Lower lobe of right lung (tissue), 2 donors: Measurements from ENCODE around the gene NDNF. TPM values are rescaled to one million over a fixed set of nuclear protein-coding genes. Genes with fewer than 3 reads are reported as not detected.

Experiments
- ATAC-seq, 2 donors: fragments of 200-7000 bp; cut with Tn5 transposase; one replicate each; pipeline ENCODE4 v1.9.1; 2020 to 2022; ENCODE audit warnings: mild to moderate bottlenecking in 2 of 2, moderate library complexity in 2 of 2
- DNase-seq: peaks from one replicate; pipeline ENCODE4 v3.0.0-alpha.2; 2020
- H3K27ac ChIP-seq: fragments of 200-600 bp; one replicate; pipeline ENCODE4 v1.8.0; 2022
- H3K27me3 ChIP-seq: fragments of 200-600 bp; one replicate; pipeline ENCODE4 v1.8.0; 2022; ENCODE audit warnings: low read depth
- H3K36me3 ChIP-seq: fragments of 200-600 bp; one replicate; pipeline ENCODE4 v1.8.0; 2022; ENCODE audit warnings: mild to moderate bottlenecking
- H3K4me1 ChIP-seq: fragments of 200-600 bp; one replicate; pipeline ENCODE4 v1.8.0; 2022
- H3K4me3 ChIP-seq: fragments of 200-600 bp; one replicate; pipeline ENCODE4 v1.8.0; 2022; ENCODE audit warnings: mild to moderate bottlenecking
- H3K9me3 ChIP-seq: fragments of 200-600 bp; one replicate; pipeline ENCODE4 v1.8.0; 2022
- intact Hi-C: fragments of 100-400 bp; cut with DNase I; formaldehyde crosslinking; loops from one replicate; pipeline ENCODE4 v1.11.0; 2022
- total RNA-seq: library from RNA; stranded (reverse); fragmentation: NEBNext Ultra II Directional; extraction: Animal tissue kit (Norgen Biotek cat#: 25700); gene quantifications from one replicate; pipeline ENCODE4 v1.2.1, GENCODE V29; 2021
- TF ChIP-seq, protein P1 (sequence below): fragments of 200-600 bp; IDR thresholded peaks from one replicate; pipeline ENCODE4 v1.8.0; 2022; ENCODE audit warnings: antibody characterized with exemption, mild to moderate bottlenecking
- donor health status: DM: no; HTN: yes; CAD: no; lungs with severe emphysema.

The NDNF gene
- total RNA-seq, 1 donor from 2014 or later, result 108 TPM

DNA sequence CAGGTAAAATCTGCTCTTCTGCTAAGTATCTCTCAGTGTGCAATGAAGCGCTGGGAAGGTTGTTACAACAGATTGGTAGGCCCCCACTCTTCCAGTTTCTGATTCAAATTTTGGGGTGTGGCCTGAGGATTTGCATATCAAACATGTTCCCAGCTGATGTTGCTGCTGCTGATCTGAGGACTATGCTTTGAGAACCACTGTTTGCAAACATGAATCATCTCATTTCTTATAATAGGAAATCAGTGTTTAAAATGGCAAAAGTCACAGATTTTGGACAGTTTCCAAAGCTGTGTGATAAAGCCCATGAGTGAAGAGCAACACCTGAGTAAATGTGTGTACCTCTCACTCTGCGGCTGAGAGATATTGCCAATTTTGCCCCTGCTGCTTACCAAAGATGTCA lies 36.2 kb upstream of the NDNF start:
- Histone ChIP-seq H3K36me3 (no peaks in the 10 kb centered on the region), H3K9me3 (no peaks in the 10 kb centered on the region), H3K4me1 (no peaks in the 10 kb centered on the region), H3K27ac (no peak overlapping the region), H3K27me3 (no peaks in the 10 kb centered on the region), H3K4me3 (no peak overlapping the region)
- ATAC-seq (no peak), DNase-seq (no peak)
- intact Hi-C loops, result no loop called here
- TF ChIP-seq, protein P1, sequence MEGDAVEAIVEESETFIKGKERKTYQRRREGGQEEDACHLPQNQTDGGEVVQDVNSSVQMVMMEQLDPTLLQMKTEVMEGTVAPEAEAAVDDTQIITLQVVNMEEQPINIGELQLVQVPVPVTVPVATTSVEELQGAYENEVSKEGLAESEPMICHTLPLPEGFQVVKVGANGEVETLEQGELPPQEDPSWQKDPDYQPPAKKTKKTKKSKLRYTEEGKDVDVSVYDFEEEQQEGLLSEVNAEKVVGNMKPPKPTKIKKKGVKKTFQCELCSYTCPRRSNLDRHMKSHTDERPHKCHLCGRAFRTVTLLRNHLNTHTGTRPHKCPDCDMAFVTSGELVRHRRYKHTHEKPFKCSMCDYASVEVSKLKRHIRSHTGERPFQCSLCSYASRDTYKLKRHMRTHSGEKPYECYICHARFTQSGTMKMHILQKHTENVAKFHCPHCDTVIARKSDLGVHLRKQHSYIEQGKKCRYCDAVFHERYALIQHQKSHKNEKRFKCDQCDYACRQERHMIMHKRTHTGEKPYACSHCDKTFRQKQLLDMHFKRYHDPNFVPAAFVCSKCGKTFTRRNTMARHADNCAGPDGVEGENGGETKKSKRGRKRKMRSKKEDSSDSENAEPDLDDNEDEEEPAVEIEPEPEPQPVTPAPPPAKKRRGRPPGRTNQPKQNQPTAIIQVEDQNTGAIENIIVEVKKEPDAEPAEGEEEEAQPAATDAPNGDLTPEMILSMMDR, result no peak

DNA sequence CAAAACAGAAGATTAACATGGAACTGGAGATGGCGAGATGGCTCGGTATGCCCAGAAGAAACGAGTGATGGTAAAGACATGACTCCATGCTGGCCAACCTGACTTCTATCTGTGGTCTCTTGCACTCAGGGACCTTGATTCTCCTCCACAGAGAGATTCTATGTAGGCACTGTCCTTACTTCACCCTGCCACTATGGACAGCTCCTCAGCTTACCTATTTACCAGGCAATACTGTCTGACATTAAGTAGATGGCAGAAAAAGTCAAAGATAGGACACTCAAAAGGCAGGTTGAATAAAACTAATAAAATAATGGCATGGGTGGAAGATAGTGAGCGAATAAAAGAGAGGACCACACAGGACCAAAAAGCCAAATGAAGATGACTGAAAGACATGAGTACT lies 35.2 kb upstream of the NDNF start:
- Histone ChIP-seq H3K4me3 (no peak overlapping the region), H3K27me3 (no peaks in the 10 kb centered on the region), H3K4me1 (no peaks in the 10 kb centered on the region), H3K36me3 (no peaks in the 10 kb centered on the region), H3K27ac (no peak overlapping the region), H3K9me3 (no peaks in the 10 kb centered on the region)
- DNase-seq (no peak), ATAC-seq (no peak)
- intact Hi-C loops, result no loop called here
- TF ChIP-seq, protein P1, result no peak

DNA sequence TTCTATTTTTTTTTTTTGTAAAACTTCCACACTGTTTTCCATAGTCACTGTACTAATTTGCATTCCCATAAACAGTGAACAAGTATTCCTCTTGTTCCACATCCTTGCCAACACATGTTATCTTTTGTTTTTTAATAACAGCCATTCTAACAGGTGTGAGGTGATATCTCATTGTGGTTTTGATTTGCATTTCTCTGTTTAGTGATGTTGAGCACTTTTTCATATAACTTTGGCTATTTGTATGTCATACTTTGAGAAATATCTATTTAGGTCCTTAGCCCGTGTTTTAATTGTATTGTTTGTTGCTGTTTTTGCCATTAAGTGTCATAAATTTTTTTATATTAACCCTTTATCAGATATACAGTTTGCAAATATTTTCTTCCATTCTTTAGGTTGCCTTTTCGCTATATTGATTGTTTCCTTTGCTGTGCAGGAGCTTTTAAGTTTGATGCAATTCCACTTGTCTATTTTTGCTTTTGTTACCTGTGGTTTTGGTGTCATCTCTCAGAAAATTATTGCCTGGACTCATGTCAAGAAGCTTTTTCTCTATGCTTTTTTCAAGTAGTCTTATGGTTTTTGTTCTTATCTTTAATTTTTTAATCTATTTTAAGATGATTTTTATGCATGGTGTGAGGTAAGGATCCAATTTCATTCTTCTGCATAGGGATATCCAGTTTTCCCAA lies 27.9 kb upstream of the NDNF start:
- Histone ChIP-seq H3K9me3 (no peaks in the 10 kb centered on the region), H3K27ac (no peak overlapping the region), H3K4me3 (no peak overlapping the region), H3K36me3 (no peaks in the 10 kb centered on the region), H3K4me1 (peaks cover 8% of the 10 kb centered on the region), H3K27me3 (no peaks in the 10 kb centered on the region)
- ATAC-seq, result no peak
- intact Hi-C loops, result no loop called here
- DNase-seq, result no peak
- TF ChIP-seq, protein P1, result no peak

DNA sequence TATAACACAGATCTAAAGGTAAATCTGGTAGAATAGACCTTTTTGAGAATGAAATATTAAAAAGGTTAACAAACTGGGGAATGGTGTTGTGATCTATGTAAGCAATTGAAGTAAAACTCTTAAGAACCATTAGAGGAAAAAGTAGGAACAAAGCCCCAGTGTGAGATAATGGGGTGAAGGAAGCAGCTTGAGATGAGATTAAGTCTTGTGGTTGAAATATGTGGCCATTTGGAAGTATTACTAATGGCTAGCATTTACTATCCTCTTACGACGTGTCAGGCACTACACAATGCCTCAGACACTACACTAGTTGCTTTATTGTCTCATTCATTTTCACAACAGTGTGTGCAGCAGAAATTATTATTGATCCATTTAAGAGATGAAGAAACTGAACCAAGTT lies 25.9 kb upstream of the NDNF start:
- intact Hi-C loops, result loop anchor here (5.0 kb wide), 1 partner anchor 941 kb away; no protein-coding TSS in a partner anchor
- DNase-seq, result no peak
- TF ChIP-seq, protein P1, result no peak
- Histone ChIP-seq H3K9me3 (no peaks in the 10 kb centered on the region), H3K27ac (no peak overlapping the region), H3K4me3 (no peak overlapping the region), H3K36me3 (no peaks in the 10 kb centered on the region), H3K4me1 (peaks cover 8% of the 10 kb centered on the region), H3K27me3 (no peaks in the 10 kb centered on the region)
- ATAC-seq, result no peak

DNA sequence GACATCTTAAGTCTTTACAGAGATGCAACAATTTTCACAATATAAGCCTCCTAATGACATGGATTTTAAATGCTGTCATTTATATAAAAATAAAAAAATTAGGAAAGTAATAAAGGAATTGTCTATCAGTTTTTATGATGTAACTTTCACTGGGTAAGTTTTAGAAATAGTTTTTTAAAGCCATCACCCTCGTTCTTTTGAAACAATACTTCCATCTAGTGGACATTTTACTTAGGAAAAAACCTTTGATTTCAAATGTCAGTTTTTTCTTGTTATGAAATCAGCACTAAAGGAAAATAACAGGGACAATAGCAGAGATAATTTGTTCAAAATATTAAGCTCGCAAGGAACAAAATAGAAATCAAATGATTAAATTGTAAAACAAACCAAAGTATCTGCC lies 24.3 kb upstream of the NDNF start:
- DNase-seq (no peak), ATAC-seq (peak in 1 of 2 donors; percentile 73)
- Histone ChIP-seq H3K27me3 (no peaks in the 10 kb centered on the region), H3K27ac (no peak overlapping the region), H3K4me1 (peaks cover 8% of the 10 kb centered on the region), H3K4me3 (no peak overlapping the region), H3K36me3 (no peaks in the 10 kb centered on the region), H3K9me3 (no peaks in the 10 kb centered on the region)
- intact Hi-C loops, result loop anchor here (5.0 kb wide), 1 partner anchor 939 kb away; no protein-coding TSS in a partner anchor
- TF ChIP-seq, protein P1, result peak; percentile 53
